IPS-11a (cell line): Measurements from ENCODE around the gene GAGE12J.
"Not testable (repeated sequence)": the region's sequence is repeated elsewhere in the genome, so short reads cannot be mapped to it uniquely, and the experiment has no call there.

ENCODE experiments used
- H3K4me3 ChIP-seq: one replicate; pipeline ENCODE4 v1.5.1; 2013; ENCODE audit warnings: low read depth, low read length, control low read depth

The GAGE12J gene

GRCh38 chrX:49309401-49309981 is 12.3 kb upstream of the GAGE12J start:
- H3K4me3 ChIP-seq = no peak overlapping the region

DNA sequence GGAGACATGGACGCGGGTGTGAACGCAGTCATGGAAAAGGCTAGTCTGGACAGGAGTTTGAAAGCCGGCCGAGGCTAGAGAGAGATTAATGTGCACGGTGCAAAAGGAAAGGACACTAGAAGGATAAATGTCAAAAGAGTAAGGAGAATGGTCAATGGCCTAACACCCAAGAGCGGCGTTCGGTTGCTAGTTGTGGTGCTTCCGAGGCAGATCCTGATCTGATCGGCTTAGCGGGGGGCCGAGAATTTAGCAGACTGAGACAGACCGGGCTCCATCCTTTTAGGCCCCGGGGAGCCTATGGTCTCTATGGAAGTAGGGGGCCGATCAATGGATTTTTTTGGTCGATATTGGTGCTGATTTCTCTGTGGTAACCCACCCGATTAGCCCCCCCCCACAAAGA is 11.5 kb upstream of the GAGE12J start:
- no peak overlapping the region for H3K4me3 ChIP-seq

- no peak overlapping the region for H3K4me3 ChIP-seq
Observed at GRCh38 chrX:49312176-49312575, 9.7 kb upstream of the GAGE12J start.

DNA sequence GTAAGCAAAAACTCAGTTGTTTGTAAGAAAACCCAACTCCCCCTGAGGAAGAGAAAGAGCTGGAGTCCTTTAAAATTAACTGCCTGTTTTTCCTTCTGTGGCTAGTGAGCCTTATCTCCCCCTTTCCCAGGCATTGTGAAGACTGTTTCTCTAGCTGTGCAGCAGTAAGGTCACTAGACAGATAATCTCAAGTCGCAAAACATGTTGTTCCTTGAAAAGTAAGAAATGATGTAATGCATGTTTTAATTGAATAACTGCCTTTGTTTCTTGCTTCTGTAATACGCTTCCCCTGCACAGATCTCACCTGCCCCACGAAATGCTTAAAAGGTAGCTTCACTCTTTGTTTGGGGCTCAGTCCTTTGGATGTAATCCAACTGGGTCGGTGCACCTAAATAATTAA is 5.8 kb upstream of the GAGE12J start:
- H3K4me3 ChIP-seq = no peak overlapping the region

GRCh38 chrX:49322266-49322665 is 429 bp downstream of the GAGE12J start:
- H3K4me3 ChIP-seq = not testable (repeated sequence)

- H3K4me3 ChIP-seq = not testable (repeated sequence)
Observed at GRCh38 chrX:49323735-49324134, 1.9 kb downstream of the GAGE12J start.

GRCh38 chrX:49330421-49330820 is 8.6 kb downstream of the GAGE12J start:
- H3K4me3 ChIP-seq = not testable (repeated sequence)

GRCh38 chrX:49331282-49331681 is 9.4 kb downstream of the GAGE12J start, which contains the start of gene GAGE13:
Gene GAGE13, plus strand, starts transcription at chrX:49331582. Its CDS starts 1,156 bp downstream, at chrX:49332738.
- H3K4me3 ChIP-seq = not testable (repeated sequence)

GRCh38 chrX:49331841-49332240 is 10.0 kb downstream of the GAGE12J start:
- not testable (repeated sequence) for H3K4me3 ChIP-seq

GRCh38 chrX:49341449-49341848 is 19.6 kb downstream of the GAGE12J start:
- H3K4me3 ChIP-seq = not testable (repeated sequence)

DNA sequence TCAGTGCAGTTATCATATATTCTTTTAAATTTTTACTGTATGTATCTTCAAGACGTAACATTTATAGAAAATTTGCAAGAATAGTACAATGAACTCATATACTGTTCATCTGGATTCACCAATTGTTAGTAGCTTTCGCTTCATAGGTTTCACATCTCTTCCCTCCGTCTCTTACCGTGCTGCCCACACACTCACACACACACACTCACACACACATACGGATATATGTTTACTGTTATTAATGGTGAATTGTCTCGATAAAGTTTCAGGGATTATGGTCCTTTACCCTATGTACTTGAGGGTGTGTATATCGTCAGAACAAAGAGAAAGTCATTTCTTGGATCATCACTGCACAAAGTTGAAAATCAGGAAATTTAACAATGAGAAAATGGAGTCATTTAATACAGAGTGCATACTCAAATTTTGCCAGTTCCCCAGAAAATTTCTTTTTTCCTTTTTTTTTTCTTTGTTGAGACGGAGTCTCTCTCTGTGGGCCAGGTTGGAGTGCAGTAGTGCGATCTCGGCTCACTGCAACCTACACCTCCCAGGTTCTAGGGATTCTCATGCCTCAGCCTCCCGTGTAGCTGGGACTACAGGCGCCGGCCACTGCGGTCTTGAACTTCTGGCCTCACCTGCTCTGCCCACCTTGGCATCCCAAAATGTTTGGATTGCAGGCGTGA is 22.8 kb downstream of the GAGE12J start:
- not testable (repeated sequence) for H3K4me3 ChIP-seq

DNA sequence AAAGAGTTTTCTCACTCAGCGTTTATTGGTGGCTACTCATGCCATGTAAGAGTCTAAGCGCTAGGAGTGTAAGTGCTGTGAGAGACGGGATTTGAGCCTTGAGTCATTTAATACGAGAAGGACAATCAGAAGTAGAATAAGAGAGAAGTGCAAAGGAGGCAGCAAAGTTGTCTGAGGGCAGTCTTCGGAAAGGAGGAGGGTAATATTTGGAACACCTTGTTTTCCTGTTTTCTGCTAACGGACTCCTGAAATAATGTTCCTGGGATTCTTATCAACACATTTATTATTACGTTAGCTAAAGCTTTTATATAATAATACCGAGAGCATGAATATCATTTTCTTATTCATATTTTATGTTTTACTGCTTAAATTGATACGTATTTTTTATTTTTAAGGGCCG is 23.6 kb downstream of the GAGE12J start:
- H3K4me3 ChIP-seq = not testable (repeated sequence)

GRCh38 chrX:49346150-49346549 is 24.3 kb downstream of the GAGE12J start:
- H3K4me3 ChIP-seq = not testable (repeated sequence)
